Measurements from ENCODE around the gene KIN.

DNA sequence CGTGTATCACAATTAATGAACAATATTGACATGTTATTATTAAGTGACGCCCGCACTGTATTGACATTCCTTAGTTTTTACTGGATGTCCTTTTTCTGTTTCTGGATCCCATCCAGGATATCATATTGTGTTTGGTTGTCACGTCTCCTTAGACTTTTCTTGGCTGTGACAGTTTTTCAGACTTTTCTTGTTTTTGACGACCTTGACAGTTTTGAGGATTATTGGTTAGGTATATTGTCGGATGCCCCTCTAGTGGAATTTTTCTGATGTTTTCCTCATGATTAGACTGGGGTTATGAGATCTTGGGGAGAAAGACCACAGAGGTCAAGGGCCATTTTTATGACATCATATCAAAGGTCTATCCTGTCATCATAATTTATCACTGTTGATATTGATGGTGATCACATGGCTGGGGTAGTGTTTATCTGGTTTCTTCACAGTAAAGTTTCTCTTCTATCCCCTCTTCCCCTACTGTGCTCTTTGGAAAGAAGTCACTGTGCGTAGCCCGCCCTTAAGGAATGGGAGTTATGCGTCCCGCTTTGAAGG lies 41.6 kb upstream of the KIN start:
- TF ChIP-seq TP53 (CRISPR knock-in tag; IDR thresholded peaks at IDR 0.05) (no peak), RFX5 (IDR thresholded peaks at IDR 0.05) (no peak), RNF2 (IDR thresholded peaks at IDR 0.05; ENCODE audit: borderline replicate concordance, low read depth) (no peak), EP300 (IDR thresholded peaks at IDR 0.05) (no peak), SREBF2 (IDR thresholded peaks at IDR 0.05) (no peak), KDM1A (IDR thresholded peaks at IDR 0.05; ENCODE audit: low read depth) (no peak)
- TF ChIP-seq, protein P1, sequence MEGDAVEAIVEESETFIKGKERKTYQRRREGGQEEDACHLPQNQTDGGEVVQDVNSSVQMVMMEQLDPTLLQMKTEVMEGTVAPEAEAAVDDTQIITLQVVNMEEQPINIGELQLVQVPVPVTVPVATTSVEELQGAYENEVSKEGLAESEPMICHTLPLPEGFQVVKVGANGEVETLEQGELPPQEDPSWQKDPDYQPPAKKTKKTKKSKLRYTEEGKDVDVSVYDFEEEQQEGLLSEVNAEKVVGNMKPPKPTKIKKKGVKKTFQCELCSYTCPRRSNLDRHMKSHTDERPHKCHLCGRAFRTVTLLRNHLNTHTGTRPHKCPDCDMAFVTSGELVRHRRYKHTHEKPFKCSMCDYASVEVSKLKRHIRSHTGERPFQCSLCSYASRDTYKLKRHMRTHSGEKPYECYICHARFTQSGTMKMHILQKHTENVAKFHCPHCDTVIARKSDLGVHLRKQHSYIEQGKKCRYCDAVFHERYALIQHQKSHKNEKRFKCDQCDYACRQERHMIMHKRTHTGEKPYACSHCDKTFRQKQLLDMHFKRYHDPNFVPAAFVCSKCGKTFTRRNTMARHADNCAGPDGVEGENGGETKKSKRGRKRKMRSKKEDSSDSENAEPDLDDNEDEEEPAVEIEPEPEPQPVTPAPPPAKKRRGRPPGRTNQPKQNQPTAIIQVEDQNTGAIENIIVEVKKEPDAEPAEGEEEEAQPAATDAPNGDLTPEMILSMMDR (IDR thresholded peaks at IDR 0.05), result no peak
- TF ChIP-seq, protein P2, sequence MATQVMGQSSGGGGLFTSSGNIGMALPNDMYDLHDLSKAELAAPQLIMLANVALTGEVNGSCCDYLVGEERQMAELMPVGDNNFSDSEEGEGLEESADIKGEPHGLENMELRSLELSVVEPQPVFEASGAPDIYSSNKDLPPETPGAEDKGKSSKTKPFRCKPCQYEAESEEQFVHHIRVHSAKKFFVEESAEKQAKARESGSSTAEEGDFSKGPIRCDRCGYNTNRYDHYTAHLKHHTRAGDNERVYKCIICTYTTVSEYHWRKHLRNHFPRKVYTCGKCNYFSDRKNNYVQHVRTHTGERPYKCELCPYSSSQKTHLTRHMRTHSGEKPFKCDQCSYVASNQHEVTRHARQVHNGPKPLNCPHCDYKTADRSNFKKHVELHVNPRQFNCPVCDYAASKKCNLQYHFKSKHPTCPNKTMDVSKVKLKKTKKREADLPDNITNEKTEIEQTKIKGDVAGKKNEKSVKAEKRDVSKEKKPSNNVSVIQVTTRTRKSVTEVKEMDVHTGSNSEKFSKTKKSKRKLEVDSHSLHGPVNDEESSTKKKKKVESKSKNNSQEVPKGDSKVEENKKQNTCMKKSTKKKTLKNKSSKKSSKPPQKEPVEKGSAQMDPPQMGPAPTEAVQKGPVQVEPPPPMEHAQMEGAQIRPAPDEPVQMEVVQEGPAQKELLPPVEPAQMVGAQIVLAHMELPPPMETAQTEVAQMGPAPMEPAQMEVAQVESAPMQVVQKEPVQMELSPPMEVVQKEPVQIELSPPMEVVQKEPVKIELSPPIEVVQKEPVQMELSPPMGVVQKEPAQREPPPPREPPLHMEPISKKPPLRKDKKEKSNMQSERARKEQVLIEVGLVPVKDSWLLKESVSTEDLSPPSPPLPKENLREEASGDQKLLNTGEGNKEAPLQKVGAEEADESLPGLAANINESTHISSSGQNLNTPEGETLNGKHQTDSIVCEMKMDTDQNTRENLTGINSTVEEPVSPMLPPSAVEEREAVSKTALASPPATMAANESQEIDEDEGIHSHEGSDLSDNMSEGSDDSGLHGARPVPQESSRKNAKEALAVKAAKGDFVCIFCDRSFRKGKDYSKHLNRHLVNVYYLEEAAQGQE (IDR thresholded peaks at IDR 0.05), result no peak
- TF ChIP-seq, protein P3, sequence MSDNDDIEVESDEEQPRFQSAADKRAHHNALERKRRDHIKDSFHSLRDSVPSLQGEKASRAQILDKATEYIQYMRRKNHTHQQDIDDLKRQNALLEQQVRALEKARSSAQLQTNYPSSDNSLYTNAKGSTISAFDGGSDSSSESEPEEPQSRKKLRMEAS (IDR thresholded peaks at IDR 0.05), result no peak
